SK-N-SH (cell line): ENCODE results near the gene B3GALT6. TPM values are rescaled to one million over a fixed set of nuclear protein-coding genes. Genes with fewer than 3 reads are reported as not detected.
A peak's percentile ranks its signal among the peaks of the same experiment; 100 is the strongest.

Source experiments
- CTCF ChIA-PET: fragments of 300-600, 350-600 bp; formaldehyde crosslinking; extraction: SDS; loops from one replicate; lab custom pipeline; 2021; lab: Yijun Ruan, JAX
- POLR2A ChIA-PET: fragments of 350-600 bp; sonication (Branson Sonifier 250); formaldehyde crosslinking; extraction: SDS; loops from one replicate; lab custom pipeline; 2020; ENCODE audit warnings: antibody characterized with exemption, inconsistent platforms; lab: Yijun Ruan, JAX
- DNase-seq: peaks from one replicate; pipeline ENCODE4 v3.0.0; 2012
- H2AFZ ChIP-seq: fragments of 200-600 bp; sonication (generic); 2 replicates; pipeline ENCODE4 v1.8.1; 2016; ENCODE audit warnings: antibody characterized with exemption, mild to moderate bottlenecking, low read depth
- H3F3A ChIP-seq: fragments of 200-600 bp; sonication (generic); replicated peaks from 2 replicates; pipeline ENCODE3; 2016; ENCODE audit warnings: antibody characterized with exemption, mild to moderate bottlenecking; ENCODE audit not compliant: insufficient read depth
- H3K27ac ChIP-seq, 2 experiments: fragments of 200-500 bp in 1 of 2; fragments of 200-600 bp in 1 of 2; sonication (Bioruptor generic) in 1 of 2; sonication (generic), shearing (Covaris generic) in 1 of 2; 2 replicates each; pipeline versions ENCODE4 v1.5.1 to v1.6.1; 2014 to 2016; ENCODE audit warnings: low read depth in 2 of 2, inconsistent platforms in 1 of 2, low read length in 1 of 2, mild to moderate bottlenecking in 1 of 2, mixed read lengths in 1 of 2
- H3K27me3 ChIP-seq: fragments of 200-600 bp; sonication (generic), shearing (Covaris generic); 2 replicates; pipeline ENCODE4 v1.6.1; 2016; ENCODE audit warnings: mixed run types; ENCODE audit not compliant: insufficient read depth
- H3K36me3 ChIP-seq, 2 experiments: fragments of 200-500 bp in 1 of 2; fragments of 200-600 bp in 1 of 2; sonication (Bioruptor generic) in 1 of 2; sonication (generic) in 1 of 2; replicated peaks in 1 of 2; 2 replicates each; pipeline versions ENCODE3 to v1.5.1; 2014 to 2016; ENCODE audit warnings: low read length in 1 of 2, mild to moderate bottlenecking in 1 of 2; ENCODE audit not compliant: insufficient read depth in 2 of 2, control insufficient read depth in 1 of 2
- H3K4me1 ChIP-seq, 2 experiments: fragments of 200-500 bp in 1 of 2; fragments of 200-600 bp in 1 of 2; sonication (Bioruptor generic) in 1 of 2; sonication (generic), shearing (Covaris generic) in 1 of 2; 2 replicates each; pipeline versions ENCODE4 v1.5.1 to v1.6.1; 2014 to 2016; ENCODE audit warnings: low read depth in 1 of 2, low read length in 1 of 2, mixed run types in 1 of 2; ENCODE audit not compliant: insufficient read depth in 2 of 2, control insufficient read depth in 1 of 2
- H3K4me2 ChIP-seq: fragments of 200-600 bp; sonication (generic), shearing (Covaris generic); 2 replicates; pipeline ENCODE4 v1.6.1; 2017; ENCODE audit warnings: mixed run types
- H3K4me3 ChIP-seq, 2 experiments: fragments of 200-500 bp in 1 of 2; fragments of 200-600 bp in 1 of 2; sonication (Bioruptor generic) in 1 of 2; sonication (generic), shearing (Covaris generic) in 1 of 2; 2 replicates each; pipeline versions ENCODE4 v1.5.1 to v1.8.1; 2014 to 2016; ENCODE audit warnings: low read depth in 2 of 2, inconsistent platforms in 1 of 2, low read length in 1 of 2, mild to moderate bottlenecking in 1 of 2, mixed read lengths in 1 of 2, moderate library complexity in 1 of 2
- H3K79me2 ChIP-seq: fragments of 200-600 bp; sonication (generic); 2 replicates; pipeline ENCODE4 v1.8.1; 2017; ENCODE audit warnings: mild to moderate bottlenecking; ENCODE audit not compliant: insufficient read depth
- H3K9ac ChIP-seq: fragments of 200-600 bp; sonication (generic); 2 replicates; pipeline ENCODE4 v1.6.1; 2017; ENCODE audit warnings: mixed run types
- H3K9me2 ChIP-seq: fragments of 200-600 bp; sonication (generic); 2 replicates; pipeline ENCODE4 v1.6.1; 2017; ENCODE audit warnings: mixed run types
- H3K9me3 ChIP-seq: fragments of 200-600 bp; sonication (generic); 2 replicates; pipeline ENCODE4 v1.6.1; 2017; ENCODE audit warnings: mixed run types, mild to moderate bottlenecking, moderate library complexity
- H4K20me1 ChIP-seq: fragments of 200-600 bp; sonication (generic); 2 replicates; pipeline ENCODE4 v1.6.1; 2017; ENCODE audit warnings: mild to moderate bottlenecking, mixed run types; ENCODE audit not compliant: insufficient read depth
- ELF1 ChIP-seq: IDR thresholded peaks from 2 replicates; pipeline ENCODE4 v1.4.0; 2012
- EP300 ChIP-seq, 2 experiments: IDR thresholded peaks; 2 replicates each; pipeline versions ENCODE4 v1.4.0 to v1.6.1; 2012; ENCODE audit warnings: borderline replicate concordance in 1 of 2, low read depth in 1 of 2, low read length in 1 of 2
- FOSL2 ChIP-seq: IDR thresholded peaks from 2 replicates; pipeline ENCODE4 v1.4.0; 2012; ENCODE audit warnings: low read depth, mild to moderate bottlenecking, moderate library complexity, borderline replicate concordance
- JUND ChIP-seq: IDR thresholded peaks from 2 replicates; pipeline ENCODE4 v1.4.0; 2012
- MAX ChIP-seq: IDR thresholded peaks from 2 replicates; pipeline ENCODE4 v1.4.0; 2012; ENCODE audit warnings: low read depth
- MXI1 ChIP-seq: IDR thresholded peaks from 2 replicates; pipeline ENCODE4 v1.6.1; 2012; ENCODE audit warnings: mild to moderate bottlenecking, low read depth, low read length, improper control_type of control experiment
- NFIC ChIP-seq: IDR thresholded peaks from 2 replicates; pipeline ENCODE4 v1.4.0; 2012; ENCODE audit warnings: borderline replicate concordance
- PBX3 ChIP-seq: IDR thresholded peaks from 2 replicates; pipeline ENCODE4; 2012
- RAD21 ChIP-seq: IDR thresholded peaks from 2 replicates; pipeline ENCODE4 v1.6.1; 2012; ENCODE audit warnings: mild to moderate bottlenecking, low read length
- SIN3A ChIP-seq: IDR thresholded peaks from 2 replicates; pipeline ENCODE4 v1.6.1; 2012; ENCODE audit warnings: low read depth, mild to moderate bottlenecking, low read length, moderate library complexity, borderline replicate concordance
- SMC3 ChIP-seq: IDR thresholded peaks from 2 replicates; pipeline ENCODE4 v1.6.1; 2012; ENCODE audit warnings: low read depth, low read length, improper control_type of control experiment
- TEAD4 ChIP-seq: IDR thresholded peaks from 2 replicates; pipeline ENCODE4 v1.4.0; 2012; ENCODE audit warnings: mild to moderate bottlenecking, borderline replicate concordance; ENCODE audit not compliant: insufficient read depth
- USF2 ChIP-seq: fragments of 150-350 bp; IDR thresholded peaks from 2 replicates; pipeline ENCODE4 v1.6.1; 2017; ENCODE audit warnings: antibody characterized with exemption, low read length, low read depth, borderline replicate concordance
- YY1 ChIP-seq: IDR thresholded peaks from 2 replicates; pipeline ENCODE4 v1.4.0; 2012; ENCODE audit warnings: low read depth, mild to moderate bottlenecking
- WGBS: methylation state at CpG from one replicate; pipeline ENCODE4 v1.1.6; 2017; ENCODE audit warnings: low lambda C conversion rate; 5-methylcytosine and 5-hydroxymethylcytosine counted together
- polyA plus RNA-seq, 3 experiments: library from polyadenylated mRNA; depleted of rRNA; stranded (reverse); fragments of >200 nt; gene quantifications; 2 replicates each; pipeline ENCODE4 v1.2.3, GENCODE V29; 2012
- TF ChIP-seq, protein P1 (sequence below): IDR thresholded peaks from 2 replicates; pipeline ENCODE4 v1.4.0; 2012; ENCODE audit warnings: low read depth, borderline replicate concordance
- TF ChIP-seq, protein P2 (sequence below): fragments of 200-600 bp; sonication (generic); IDR thresholded peaks from 2 replicates; pipeline ENCODE4 v1.6.1; 2017; ENCODE audit warnings: antibody characterized with exemption, mild to moderate bottlenecking, moderate library complexity

Gene B3GALT6
- polyA plus RNA-seq, 1 of the 3 experiments (the other 2 are of a cell fraction): 38.8 TPM

GRCh38 chr1:1199961-1200875 is 31.8 kb upstream of the B3GALT6 start:
- DNase-seq: peak; percentile 56

DNA sequence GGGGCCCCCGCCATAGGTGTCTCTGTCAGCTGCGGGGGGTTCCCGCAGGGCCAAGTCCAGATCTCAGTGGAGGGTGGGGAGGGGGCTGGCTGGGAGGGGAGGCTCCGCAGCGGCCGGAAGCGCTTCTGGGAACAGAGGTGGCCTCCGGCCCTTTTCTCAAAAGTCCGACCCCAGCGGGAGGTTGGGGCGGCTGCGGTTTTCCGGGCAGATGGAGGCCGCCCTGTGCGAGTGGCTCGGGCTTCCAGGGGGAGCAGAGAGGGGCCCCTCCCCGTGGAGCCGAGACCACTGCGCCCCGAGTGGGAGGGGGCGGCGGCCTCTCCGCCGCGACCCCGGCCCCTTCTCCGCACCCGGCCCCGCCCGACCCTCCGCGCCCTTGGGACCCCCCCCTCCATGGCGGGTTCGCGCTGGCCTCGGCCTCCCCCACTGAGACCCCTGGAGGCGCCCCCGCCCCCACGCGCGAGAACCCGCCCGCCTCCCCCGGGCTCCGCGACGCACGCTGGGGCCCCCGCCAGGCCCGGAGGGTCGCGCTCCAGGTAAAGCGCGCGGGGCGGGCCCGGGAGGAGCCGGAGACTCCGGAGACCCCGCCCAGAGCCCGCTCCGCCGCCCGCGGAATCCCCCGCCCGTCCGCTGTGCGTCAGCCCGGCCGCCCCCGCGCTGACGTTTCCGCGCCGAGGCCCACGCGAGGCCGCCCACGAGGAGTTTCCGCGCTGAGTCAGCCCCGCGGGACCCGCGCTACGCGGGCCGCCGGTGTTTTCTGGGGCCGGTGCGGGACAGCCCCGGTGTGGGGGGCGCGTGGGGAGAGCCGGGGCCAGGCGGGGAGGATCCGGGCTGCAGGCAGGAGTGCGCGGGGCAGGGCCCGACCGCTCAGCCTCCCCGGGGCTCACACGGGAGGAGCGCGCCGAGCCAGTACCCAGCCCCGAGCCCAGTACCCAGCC is 30.9 kb upstream of the B3GALT6 start:
- H3K4me1 ChIP-seq: peaks cover 0 to 3% of the 10 kb centered on the region in 2 experiments; a peak in 1 of 4 replicates
- no peaks in the 10 kb centered on the region for H3K9me3 ChIP-seq
- no peaks in the 10 kb centered on the region for H3K79me2 ChIP-seq
- no peaks in the 10 kb centered on the region for H3K27me3 ChIP-seq
- peak overlapping the region in 1 of 2 experiments; percentile 19; a peak in 1 of 4 replicates for H3K4me3 ChIP-seq
- no peak overlapping the region for H3K9ac ChIP-seq
- ChIA-PET CTCF (interaction anchor here (1.2 to 1.3 kb wide), 2 partner anchors 19 to 79 kb away, joined by 3 read pairs; no protein-coding TSS in a partner anchor), POLR2A (no interaction called here)
- H3K27ac ChIP-seq: no peak overlapping the region
- H3F3A ChIP-seq: no peaks in the 10 kb centered on the region
- no peaks in the 10 kb centered on the region for H3K9me2 ChIP-seq
- H2AFZ ChIP-seq: no peak overlapping the region
- no peaks in the 10 kb centered on the region for H3K36me3 ChIP-seq
- peak; percentile 76 for DNase-seq
- H3K4me2 ChIP-seq: peak overlapping the region; percentile 59; the same call in 1 of the 2 replicates
- WGBS: no CpG with 5 or more reads among the region's 109 CpGs
- no peaks in the 10 kb centered on the region for H4K20me1 ChIP-seq
- TF ChIP-seq, protein P1, sequence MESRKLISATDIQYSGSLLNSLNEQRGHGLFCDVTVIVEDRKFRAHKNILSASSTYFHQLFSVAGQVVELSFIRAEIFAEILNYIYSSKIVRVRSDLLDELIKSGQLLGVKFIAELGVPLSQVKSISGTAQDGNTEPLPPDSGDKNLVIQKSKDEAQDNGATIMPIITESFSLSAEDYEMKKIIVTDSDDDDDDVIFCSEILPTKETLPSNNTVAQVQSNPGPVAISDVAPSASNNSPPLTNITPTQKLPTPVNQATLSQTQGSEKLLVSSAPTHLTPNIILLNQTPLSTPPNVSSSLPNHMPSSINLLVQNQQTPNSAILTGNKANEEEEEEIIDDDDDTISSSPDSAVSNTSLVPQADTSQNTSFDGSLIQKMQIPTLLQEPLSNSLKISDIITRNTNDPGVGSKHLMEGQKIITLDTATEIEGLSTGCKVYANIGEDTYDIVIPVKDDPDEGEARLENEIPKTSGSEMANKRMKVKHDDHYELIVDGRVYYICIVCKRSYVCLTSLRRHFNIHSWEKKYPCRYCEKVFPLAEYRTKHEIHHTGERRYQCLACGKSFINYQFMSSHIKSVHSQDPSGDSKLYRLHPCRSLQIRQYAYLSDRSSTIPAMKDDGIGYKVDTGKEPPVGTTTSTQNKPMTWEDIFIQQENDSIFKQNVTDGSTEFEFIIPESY: no peak
- TF ChIP-seq SIN3A (no peak), ELF1 (no peak), TEAD4 (no peak), EP300 (IDR thresholded peaks at IDR 0.05; ENCODE audit: borderline replicate concordance in 1 of 2, low read depth in 1 of 2, low read length in 1 of 2) (no peak), FOSL2 (no peak), SMC3 (no peak)
- TF ChIP-seq, protein P2, sequence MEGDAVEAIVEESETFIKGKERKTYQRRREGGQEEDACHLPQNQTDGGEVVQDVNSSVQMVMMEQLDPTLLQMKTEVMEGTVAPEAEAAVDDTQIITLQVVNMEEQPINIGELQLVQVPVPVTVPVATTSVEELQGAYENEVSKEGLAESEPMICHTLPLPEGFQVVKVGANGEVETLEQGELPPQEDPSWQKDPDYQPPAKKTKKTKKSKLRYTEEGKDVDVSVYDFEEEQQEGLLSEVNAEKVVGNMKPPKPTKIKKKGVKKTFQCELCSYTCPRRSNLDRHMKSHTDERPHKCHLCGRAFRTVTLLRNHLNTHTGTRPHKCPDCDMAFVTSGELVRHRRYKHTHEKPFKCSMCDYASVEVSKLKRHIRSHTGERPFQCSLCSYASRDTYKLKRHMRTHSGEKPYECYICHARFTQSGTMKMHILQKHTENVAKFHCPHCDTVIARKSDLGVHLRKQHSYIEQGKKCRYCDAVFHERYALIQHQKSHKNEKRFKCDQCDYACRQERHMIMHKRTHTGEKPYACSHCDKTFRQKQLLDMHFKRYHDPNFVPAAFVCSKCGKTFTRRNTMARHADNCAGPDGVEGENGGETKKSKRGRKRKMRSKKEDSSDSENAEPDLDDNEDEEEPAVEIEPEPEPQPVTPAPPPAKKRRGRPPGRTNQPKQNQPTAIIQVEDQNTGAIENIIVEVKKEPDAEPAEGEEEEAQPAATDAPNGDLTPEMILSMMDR: no peak

More at GRCh38 chr1:1199961-1200875, 31.8 kb upstream of the B3GALT6 start:
- Histone ChIP-seq H3K4me2 (no peak overlapping the region), H3K36me3 (no peaks in the 10 kb centered on the region), H3K9me3 (no peaks in the 10 kb centered on the region), H3K9ac (no peak overlapping the region), H3F3A (no peaks in the 10 kb centered on the region), H3K4me1 (peaks cover 0 to 3% of the 10 kb centered on the region in 2 experiments; a peak in 1 of 4 replicates), H2AFZ (no peak overlapping the region), H3K9me2 (no peaks in the 10 kb centered on the region), H3K27me3 (no peaks in the 10 kb centered on the region), H4K20me1 (no peaks in the 10 kb centered on the region), H3K79me2 (no peaks in the 10 kb centered on the region), H3K4me3 (no peak overlapping the region), H3K27ac (no peak overlapping the region)
- ChIA-PET CTCF (interaction anchor here (1.0 to 2.2 kb wide), 4 partner anchors 18 to 92 kb away, joined by 3 to 5 read pairs (median 3); no protein-coding TSS in a partner anchor), POLR2A (no interaction called here)
- no peak for TF ChIP-seq MAX
- TF ChIP-seq YY1: no peak
- TF ChIP-seq RAD21: no peak
- no peak for TF ChIP-seq SMC3
- TF ChIP-seq JUND: no peak
- no peak for TF ChIP-seq MXI1
- TF ChIP-seq PBX3: no peak
- no peak for TF ChIP-seq USF2
- TF ChIP-seq NFIC: no peak
- WGBS: 57% methylated on average over 21 of the region's 31 CpGs
